Adrenal gland (tissue), 12 donors: ENCODE data around the gene DOCK6. TPM values are rescaled to one million over a fixed set of nuclear protein-coding genes. Genes with fewer than 3 reads are reported as not detected.

ENCODE experiments used
- DNase-seq, 7 donors: peaks; one replicate each; pipeline ENCODE4 v3.0.0-alpha.2; 2019 to 2020
- H3K27ac ChIP-seq, 5 donors: fragments of 200-600 bp; sonication (generic) in 4 of 5; 1 replicate in 3 of 5; 2 replicates in 2 of 5; pipeline versions ENCODE4 v1.5.1 to v1.8.0; 2016 to 2020; ENCODE audit warnings: mild to moderate bottlenecking in 1 of 5
- H3K27me3 ChIP-seq: fragments of 200-600 bp; 2 replicates; pipeline ENCODE4 v1.8.0; 2021
- H3K36me3 ChIP-seq, 2 donors: fragments of 200-600 bp; replicated peaks in 1 of 2; 1 replicate in 1 of 2; 2 replicates in 1 of 2; pipeline versions ENCODE4 v1.5.1 to v1.8.0; 2018 to 2022
- H3K4me1 ChIP-seq, 2 donors: fragments of 200-600 bp; replicated peaks in 1 of 2; 1 replicate in 1 of 2; 2 replicates in 1 of 2; pipeline versions ENCODE4 v1.5.1 to v1.8.0; 2018 to 2021
- H3K4me3 ChIP-seq, 4 donors: fragments of 200-600 bp; sonication (generic) in 3 of 4; one replicate each; pipeline ENCODE4 v1.5.1; 2016 to 2018
- H3K9me3 ChIP-seq, 3 donors: fragments of 200-600 bp; sonication (generic) in 1 of 3; replicated peaks in 1 of 3; 1 replicate in 2 of 3; 2 replicates in 1 of 3; pipeline versions ENCODE4 v1.5.1 to v1.8.0; 2016 to 2021
- CTCF ChIP-seq, 6 experiments: fragments of 450-650 bp in 4 of 6; fragments of 200-600 bp in 2 of 6; sonication (generic) in 1 of 6; IDR thresholded peaks; 1 replicate in 5 of 6; 2 replicates in 1 of 6; pipeline versions ENCODE4 v1.5.1 to v1.8.0; 2016 to 2021; ENCODE audit warnings: antibody characterized with exemption in 6 of 6, mild to moderate bottlenecking in 2 of 6, moderate library complexity in 1 of 6
- POLR2A ChIP-seq, 2 donors: fragments of 450-650 bp; IDR thresholded peaks; one replicate each; pipeline ENCODE4 v1.6.1; 2017; ENCODE audit warnings: antibody characterized with exemption in 2 of 2, mild to moderate bottlenecking in 2 of 2, moderate library complexity in 1 of 2
- WGBS, 4 donors: extraction: QIAGEN DNeasy Blood & Tissue Kit in 2 of 4; methylation state at CpG; one replicate each; pipeline versions ENCODE4 v1.1.5 to v1.1.7; 2013 to 2017; 5-methylcytosine and 5-hydroxymethylcytosine counted together
- intact Hi-C, 2 donors: fragments of 100-400 bp; cut with DNase I; formaldehyde crosslinking; loops; one replicate each; pipeline versions ENCODE4 v1.14.1 to v1.15.0; 2022 to 2023
- polyA plus RNA-seq, 3 donors: library from polyadenylated mRNA; stranded (reverse); fragments of 200-250 nt in 2 of 3; fragments of 350-450 nt in 1 of 3; fragmentation: Illumina TruSeq in 1 of 3; extraction: RNeasy Lipid Tissue Mini Kit (QIAGEN cat#74804) in 1 of 3; gene quantifications; one replicate each; pipeline ENCODE4 v1.2.3, GENCODE V29; 2013 to 2014
- total RNA-seq, 9 donors: library from RNA; depleted of rRNA in 4 of 9; stranded (reverse); fragments of >200 nt in 4 of 9; fragments of 120-200 nt in 1 of 9; fragmentation: NEBNext Ultra II Directional in 1 of 9; extraction: Animal tissue kit (Norgen Biotek cat#: 25700) in 1 of 9; gene quantifications; one replicate each; pipeline versions ENCODE4 v1.1.0 to v1.2.4, GENCODE V29; 2013 to 2023
- donor health status: healthy with polysubstance abuse.
- donor health status: Bipolar disorder and iron deficiency.
- donor health status: DM: yes; HTN: yes; CAD: no.
- donor health status: DM: no; HTN: no; CAD: no.
- donor health status: DM: no; HTN: no; CAD: no.
- donor health status: DM: yes; HTN: yes; CAD: no.

The DOCK6 gene
- total and polyA plus RNA-seq, 12 donors = 4.5 to 152 (median 38.3) TPM

GRCh38 chr19:11290256-11290655 lies 27.9 kb upstream of the DOCK6 start:
- Histone ChIP-seq H3K4me1 (peaks cover 0 to 9% of the 10 kb centered on the region in 2 donors), H3K4me3 (no peak overlapping the region), H3K27ac (no peak overlapping the region), H3K36me3 (no peaks in the 10 kb centered on the region), H3K9me3 (no peaks in the 10 kb centered on the region), H3K27me3 (no peaks in the 10 kb centered on the region)
- 76 to 94% (median 83%) methylated on average over 4 of the region's 4 CpGs for WGBS, 4 donors
- no peak for DNase-seq
- TF ChIP-seq POLR2A (IDR thresholded peaks at IDR 0.05) (no peak), CTCF (IDR thresholded peaks at IDR 0.05) (no peak)
- intact Hi-C loops = loop anchor here (5.0 to 10.0 kb wide), 2 partner anchors 155 to 157 kb away; no protein-coding TSS in a partner anchor

- Histone ChIP-seq H3K36me3 (no peaks in the 10 kb centered on the region), H3K9me3 (no peaks in the 10 kb centered on the region), H3K27ac (no peak overlapping the region), H3K27me3 (no peaks in the 10 kb centered on the region), H3K4me3 (no peak overlapping the region), H3K4me1 (peaks cover 0 to 2% of the 10 kb centered on the region in 2 donors)
- peak in 2 of 7 donors; percentile 28 to 59 for DNase-seq
- intact Hi-C loops = loop anchor here in 1 of 2 donors (2.0 kb wide), 1 partner anchor 44 kb away; no protein-coding TSS in a partner anchor
- 67 to 76% (median 74%) methylated on average over 7 of the region's 7 CpGs for WGBS, 4 donors
- no peak for TF ChIP-seq POLR2A (IDR thresholded peaks at IDR 0.05)
- TF ChIP-seq CTCF (IDR thresholded peaks at IDR 0.05) = peak; percentile 22 to 50 (median 42)
Measured at GRCh38 chr19:11288349-11288748, 26.0 kb upstream of the DOCK6 start.

- DNase-seq = peak in 4 of 7 donors; percentile 26 to 67 (median 28)
- 33 to 50% (median 46%) methylated on average over 6 of the region's 6 CpGs for WGBS, 4 donors
- no peaks in the 10 kb centered on the region for H3K36me3 ChIP-seq
- no peaks in the 10 kb centered on the region for H3K9me3 ChIP-seq
- no peaks in the 10 kb centered on the region for H3K27me3 ChIP-seq
- intact Hi-C loops = no loop called here
- TF ChIP-seq POLR2A (IDR thresholded peaks at IDR 0.05) (no peak), CTCF (IDR thresholded peaks at IDR 0.05) (peak in 4 of 6 experiments; percentile 11 to 41 (median 30))
- peak overlapping the region in 2 of 5 donors; percentile 41 to 45 for H3K27ac ChIP-seq
- no peak overlapping the region for H3K4me3 ChIP-seq
- H3K4me1 ChIP-seq = no peaks in the 10 kb centered on the region
Measured at GRCh38 chr19:11286312-11286974, 24.1 kb upstream of the DOCK6 start.

GRCh38 chr19:11284515-11284914 lies 22.2 kb upstream of the DOCK6 start:
- no peak for TF ChIP-seq CTCF (IDR thresholded peaks at IDR 0.05)
- no peak for TF ChIP-seq POLR2A (IDR thresholded peaks at IDR 0.05)
- intact Hi-C loops = no loop called here
- Histone ChIP-seq H3K4me3 (no peak overlapping the region), H3K27me3 (no peaks in the 10 kb centered on the region), H3K36me3 (no peaks in the 10 kb centered on the region), H3K4me1 (peaks cover 0 to 3% of the 10 kb centered on the region in 2 donors), H3K27ac (peak overlapping the region in 2 of 5 donors; percentile 11 to 61), H3K9me3 (no peaks in the 10 kb centered on the region)
- no peak for DNase-seq
- 69 to 79% (median 73%) methylated on average over 6 of the region's 6 CpGs for WGBS, 4 donors
